GM18511 (cell line): ENCODE data around the gene TBC1D7.

Experiments
- ATAC-seq: cut with Tn5 transposase; IDR thresholded peaks from one replicate; pipeline ENCODE4 v1.9.1; 2021; ENCODE audit warnings: mild to moderate bottlenecking, moderate library complexity; ENCODE audit not compliant: unreplicated experiment

TBC1D7 gene

GRCh38 chr6:13328076-13328874, at the start of gene TBC1D7:
TBC1D7 (minus strand) TSS chr6:13328537; CDS start chr6:13326898, 1,639 bp downstream.
- peak; percentile 90 for ATAC-seq

GRCh38 chr6:13377054-13377758, 48.9 kb upstream of the TBC1D7 start:
- no peak for ATAC-seq

GRCh38 chr6:13375360-13375878, 47.1 kb upstream of the TBC1D7 start:
- peak; percentile 89 for ATAC-seq

GRCh38 chr6:13373919-13374318, 45.6 kb upstream of the TBC1D7 start:
- ATAC-seq: no peak

- ATAC-seq: no peak
Measured at GRCh38 chr6:13373488-13373886, 45.1 kb upstream of the TBC1D7 start.

GRCh38 chr6:13372688-13373487, 44.6 kb upstream of the TBC1D7 start:
- no peak for ATAC-seq

GRCh38 chr6:13372076-13372475, 43.7 kb upstream of the TBC1D7 start:
- no peak for ATAC-seq

- no peak for ATAC-seq
Measured at GRCh38 chr6:13371421-13372072, 43.2 kb upstream of the TBC1D7 start.

GRCh38 chr6:13370623-13371022, 42.3 kb upstream of the TBC1D7 start:
- no peak for ATAC-seq

- ATAC-seq: no peak
Measured at GRCh38 chr6:13369591-13369990, 41.3 kb upstream of the TBC1D7 start.

- ATAC-seq: no peak
Measured at GRCh38 chr6:13368731-13369115, 40.4 kb upstream of the TBC1D7 start.

GRCh38 chr6:13368079-13368730, 39.9 kb upstream of the TBC1D7 start:
- no peak for ATAC-seq

- ATAC-seq: no peak
Measured at GRCh38 chr6:13367396-13367795, 39.1 kb upstream of the TBC1D7 start.

GRCh38 chr6:13365320-13365719, 37.0 kb upstream of the TBC1D7 start:
- no peak for ATAC-seq

- no peak for ATAC-seq
Measured at GRCh38 chr6:13364842-13365241, 36.5 kb upstream of the TBC1D7 start.

- no peak for ATAC-seq
Measured at GRCh38 chr6:13362412-13362811, 34.1 kb upstream of the TBC1D7 start.

- ATAC-seq: no peak
Measured at GRCh38 chr6:13360671-13361540, 32.6 kb upstream of the TBC1D7 start.

GRCh38 chr6:13359287-13359686, 30.9 kb upstream of the TBC1D7 start:
- ATAC-seq: no peak

- no peak for ATAC-seq
Measured at GRCh38 chr6:13358511-13358910, 30.2 kb upstream of the TBC1D7 start.
